AG09319 (cell line): Measurements from ENCODE around the gene REV3L.

Source experiments
- DNase-seq: peaks from one replicate; pipeline ENCODE4 v3.0.0-alpha.2; 2010; ENCODE audit warnings: low read depth; ENCODE audit errors: extremely low read depth
- TF ChIP-seq, protein P1 (sequence below): IDR thresholded peaks from 2 replicates; pipeline ENCODE4 v1.5.1; 2011; ENCODE audit warnings: low read depth, mild to moderate bottlenecking, inconsistent platforms, low read length, moderate library complexity

Gene REV3L

DNA sequence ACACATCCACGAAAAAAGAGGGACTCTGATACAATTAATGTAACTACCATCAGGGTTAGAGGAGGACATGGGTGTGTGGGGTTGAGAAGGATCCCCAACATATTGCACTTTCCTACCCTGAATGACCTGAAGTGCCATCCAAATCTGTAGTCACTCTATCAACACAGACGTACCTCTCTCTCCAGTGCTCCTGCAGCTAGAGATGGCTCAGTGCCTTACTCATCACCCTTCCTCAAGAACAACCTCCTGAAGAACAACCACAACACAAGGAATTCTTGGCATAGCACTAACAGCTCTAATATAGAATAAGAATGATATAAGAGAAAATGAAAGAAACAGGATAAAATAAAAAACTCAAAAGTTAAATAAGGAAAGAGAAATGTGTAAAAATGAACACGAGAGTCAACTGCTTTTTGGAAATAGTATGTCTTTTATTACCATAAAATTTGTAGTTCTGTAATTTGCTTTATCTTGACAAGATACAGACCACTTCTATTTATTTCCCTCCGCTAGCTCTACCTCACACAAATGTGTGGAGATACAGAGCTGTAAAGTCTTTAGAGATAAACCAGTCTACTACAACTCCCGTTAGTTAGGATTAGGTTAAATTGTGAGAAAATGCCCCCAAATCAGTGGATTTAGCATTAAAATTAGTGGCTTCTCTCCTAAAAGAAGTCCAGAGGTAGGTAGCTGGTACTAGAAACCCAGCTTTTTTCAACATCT, 63.9 kb downstream of the REV3L start:
- no peak for DNase-seq
- TF ChIP-seq, protein P1, sequence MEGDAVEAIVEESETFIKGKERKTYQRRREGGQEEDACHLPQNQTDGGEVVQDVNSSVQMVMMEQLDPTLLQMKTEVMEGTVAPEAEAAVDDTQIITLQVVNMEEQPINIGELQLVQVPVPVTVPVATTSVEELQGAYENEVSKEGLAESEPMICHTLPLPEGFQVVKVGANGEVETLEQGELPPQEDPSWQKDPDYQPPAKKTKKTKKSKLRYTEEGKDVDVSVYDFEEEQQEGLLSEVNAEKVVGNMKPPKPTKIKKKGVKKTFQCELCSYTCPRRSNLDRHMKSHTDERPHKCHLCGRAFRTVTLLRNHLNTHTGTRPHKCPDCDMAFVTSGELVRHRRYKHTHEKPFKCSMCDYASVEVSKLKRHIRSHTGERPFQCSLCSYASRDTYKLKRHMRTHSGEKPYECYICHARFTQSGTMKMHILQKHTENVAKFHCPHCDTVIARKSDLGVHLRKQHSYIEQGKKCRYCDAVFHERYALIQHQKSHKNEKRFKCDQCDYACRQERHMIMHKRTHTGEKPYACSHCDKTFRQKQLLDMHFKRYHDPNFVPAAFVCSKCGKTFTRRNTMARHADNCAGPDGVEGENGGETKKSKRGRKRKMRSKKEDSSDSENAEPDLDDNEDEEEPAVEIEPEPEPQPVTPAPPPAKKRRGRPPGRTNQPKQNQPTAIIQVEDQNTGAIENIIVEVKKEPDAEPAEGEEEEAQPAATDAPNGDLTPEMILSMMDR = no peak

DNA sequence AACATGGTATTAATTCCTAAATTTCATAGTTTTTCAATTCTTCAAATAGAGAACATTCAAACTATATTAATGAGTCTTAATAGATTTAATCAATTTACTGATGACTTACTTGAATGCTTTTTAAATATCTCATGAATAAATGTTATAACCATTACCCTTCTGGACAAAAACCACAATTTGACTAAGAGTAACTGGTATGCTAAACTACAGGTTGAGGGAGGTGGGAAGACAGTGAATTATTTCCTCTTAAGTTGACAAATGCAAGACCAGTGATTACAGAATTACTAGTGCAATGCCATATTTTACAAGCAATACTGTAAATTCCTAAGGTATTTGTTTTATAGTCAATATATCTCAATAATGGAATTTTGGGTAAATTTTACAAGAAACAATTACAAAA, 65.1 kb downstream of the REV3L start:
- TF ChIP-seq, protein P1 = no peak
- DNase-seq = no peak

DNA sequence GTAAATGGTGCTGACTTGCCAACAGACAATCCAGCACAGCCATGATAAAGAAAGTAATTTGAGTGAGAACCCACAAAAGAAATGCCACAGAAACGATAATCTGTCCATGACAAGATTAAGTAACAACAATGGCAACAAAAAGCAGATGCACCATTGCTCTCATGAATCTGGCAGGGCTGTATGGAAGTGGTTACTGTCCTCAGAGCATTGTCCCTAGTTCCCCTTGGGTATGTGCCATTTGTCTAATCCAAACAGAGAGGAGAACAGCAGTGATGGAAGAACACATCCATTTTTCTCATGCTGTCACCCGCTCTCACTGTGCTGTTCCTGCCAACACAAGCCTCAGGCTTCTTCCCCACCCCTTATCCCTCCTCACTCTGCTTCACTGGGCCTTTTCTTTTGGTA, 65.8 kb downstream of the REV3L start:
- DNase-seq = no peak
- TF ChIP-seq, protein P1 = no peak

DNA sequence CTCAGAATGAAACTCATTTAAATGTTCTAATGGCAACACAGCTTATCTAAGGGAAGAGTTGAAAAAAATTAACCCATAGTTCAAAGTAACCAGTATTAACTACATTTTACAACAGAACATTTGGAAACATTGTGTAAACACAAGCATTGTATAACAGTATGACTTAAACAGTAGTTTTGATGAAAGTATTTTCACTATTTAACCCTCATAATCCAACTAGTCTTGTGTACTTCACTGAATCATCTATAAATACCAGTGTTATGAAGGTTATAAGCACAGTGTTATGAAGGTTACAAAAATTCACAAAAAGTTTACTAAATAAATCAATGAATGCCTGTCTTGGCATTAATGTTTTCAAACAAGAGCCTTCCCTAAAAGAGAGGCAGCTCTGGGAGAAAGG, 66.5 kb downstream of the REV3L start:
- TF ChIP-seq, protein P1 = no peak
- no peak for DNase-seq

DNA sequence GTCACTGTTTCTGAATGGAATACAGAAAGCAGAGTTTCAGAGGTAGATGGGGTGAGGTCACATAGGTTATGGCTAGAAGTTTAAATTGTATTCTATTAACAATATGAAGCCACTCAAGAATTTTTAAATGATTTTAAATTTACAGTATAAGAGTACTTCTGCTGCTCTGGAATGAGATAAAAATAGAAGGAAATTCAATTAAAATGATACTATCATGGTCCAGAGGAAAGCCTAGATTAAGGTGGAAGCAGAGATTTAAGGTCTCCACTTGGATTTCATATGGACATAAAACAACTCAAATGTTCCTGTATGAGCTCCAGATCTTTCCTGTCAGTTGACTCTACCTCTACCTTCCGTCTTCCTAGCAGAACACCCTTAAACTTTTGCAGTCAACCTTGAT, 68.6 kb downstream of the REV3L start:
- TF ChIP-seq, protein P1 = no peak
- no peak for DNase-seq

DNA sequence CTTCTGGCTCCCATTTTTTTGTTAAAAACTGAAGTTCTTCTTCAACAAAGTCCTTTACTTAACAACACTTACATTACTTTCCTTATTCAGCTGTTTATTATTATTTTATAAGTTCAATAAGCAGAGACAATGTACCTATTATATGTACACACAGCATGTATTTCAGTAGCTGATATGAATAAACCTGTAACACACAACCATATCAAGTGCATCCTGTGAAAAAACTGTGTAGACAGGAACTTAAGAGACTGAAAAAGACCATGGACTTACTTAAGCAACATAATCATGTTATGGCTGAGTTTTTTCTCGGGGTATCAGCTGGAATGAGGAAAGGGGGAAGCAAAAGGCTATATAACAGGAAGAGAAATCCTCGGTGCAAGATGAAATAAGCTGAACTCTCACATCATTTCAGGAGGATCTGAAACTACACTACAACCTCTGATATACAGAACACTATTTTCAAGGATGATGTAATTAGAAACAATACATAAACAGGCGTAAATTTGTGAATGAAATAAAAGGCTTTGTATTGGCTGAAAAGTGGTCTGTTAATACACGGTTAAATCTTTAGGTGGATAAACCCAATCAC, 70.9 kb downstream of the REV3L start:
- DNase-seq = no peak
- TF ChIP-seq, protein P1 = no peak

DNA sequence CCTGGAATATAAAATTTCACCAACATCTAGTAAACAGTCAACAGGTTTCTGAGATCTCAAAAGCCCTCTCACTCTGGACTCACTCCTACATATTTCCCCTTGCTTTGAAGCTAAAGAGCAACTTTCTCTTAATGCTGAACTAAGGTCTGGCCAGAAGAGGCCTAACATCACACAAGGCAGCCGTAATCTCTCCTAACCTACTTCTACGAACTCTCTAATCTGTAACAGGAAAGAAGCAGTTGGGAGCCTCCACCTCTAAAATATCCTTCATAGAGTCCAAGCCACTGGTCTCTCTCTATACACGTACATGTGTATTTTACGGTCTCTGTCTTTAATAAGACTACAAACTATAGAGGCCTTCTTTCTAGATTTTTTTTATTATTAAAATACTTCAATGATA, 72.0 kb downstream of the REV3L start:
- TF ChIP-seq, protein P1 = no peak
- no peak for DNase-seq
